K562 (cell line): Measurements from ENCODE around the gene ST3GAL5. TPM values are rescaled to one million over a fixed set of nuclear protein-coding genes. Genes with fewer than 3 reads are reported as not detected.
A peak's percentile ranks its signal among the peaks of the same experiment; 100 is the strongest.

ENCODE experiments used
- ATAC-seq: fragments of 200-7000 bp; cut with Tn5 transposase; 3 replicates; pipeline ENCODE4 v1.9.1; 2020; ENCODE audit warnings: moderate library complexity
- BruUV-seq: library from RNA; stranded (reverse); fragments of 400-500 nt; replicated peaks from 2 replicates; lab custom pipeline; 2021; lab: Mats Ljungman, UMichigan
- CTCF ChIA-PET: fragments of 300-600 bp; formaldehyde crosslinking; extraction: SDS; loops from one replicate; lab custom pipeline; 2021; ENCODE audit warnings: low intra/inter-chr PET ratio; lab: Yijun Ruan, JAX
- POLR2A ChIA-PET: fragments of 300-600, 350-650 bp; sonication (Branson Sonifier 250); formaldehyde crosslinking; extraction: SDS; loops from one replicate; lab custom pipeline; 2021; ENCODE audit warnings: antibody characterized with exemption, inconsistent platforms; lab: Yijun Ruan, JAX
- DNase-seq, 4 experiments: peaks; one replicate each; pipeline versions ENCODE4 v3.0.0 to v3.0.0-alpha.2; 2011 to 2018; ENCODE audit warnings: low spot score in 3 of 4, mixed read lengths in 3 of 4; ENCODE audit errors: extremely low read depth in 1 of 4
- FAIRE-seq: peaks from 2 replicates; lab custom pipeline; 2011; peaks lifted over from hg19 to GRCh38; lab: Jason Lieb, UNC
- H2AFZ ChIP-seq: 2 replicates; pipeline ENCODE4 v1.6.0; 2011; ENCODE audit warnings: low read depth, low read length, control low read depth, inconsistent platforms
- H3K27ac ChIP-seq: fragments of 200-600 bp; 3 replicates; pipeline ENCODE4 v1.8.0; 2011; ENCODE audit warnings: low read depth, mild to moderate bottlenecking, control low read depth, inconsistent platforms, low read length, moderate library complexity, mixed read lengths; ENCODE audit errors: extremely low read depth
- H3K27me3 ChIP-seq, 2 experiments: fragments of 300-600 bp in 1 of 2; 2 replicates in 1 of 2; 3 replicates in 1 of 2; pipeline versions ENCODE4 v1.6.0 to v1.8.0; 2011; ENCODE audit warnings: inconsistent platforms in 2 of 2, low read length in 2 of 2, mild to moderate bottlenecking in 1 of 2, mixed read lengths in 1 of 2, moderate library complexity in 1 of 2; ENCODE audit not compliant: control insufficient read depth in 2 of 2, insufficient read depth in 2 of 2
- H3K36me3 ChIP-seq: fragments of 300-600 bp; 3 replicates; pipeline ENCODE4 v1.8.0; 2011; ENCODE audit warnings: mild to moderate bottlenecking, low read length, inconsistent platforms; ENCODE audit not compliant: control insufficient read depth, insufficient read depth
- H3K4me1 ChIP-seq, 2 experiments: fragments of 200-600 bp in 1 of 2; replicated peaks in 1 of 2; 2 replicates in 1 of 2; 3 replicates in 1 of 2; pipeline versions ENCODE4 v1.5.1 to v1.8.0; 2011; ENCODE audit warnings: inconsistent platforms in 2 of 2, low read length in 2 of 2, mild to moderate bottlenecking in 1 of 2, mixed read lengths in 1 of 2, moderate library complexity in 1 of 2; ENCODE audit not compliant: control insufficient read depth in 2 of 2, insufficient read depth in 2 of 2
- H3K4me2 ChIP-seq: 2 replicates; pipeline ENCODE4 v1.6.1; 2011; ENCODE audit warnings: low read length, control low read depth, inconsistent platforms, mixed read lengths; ENCODE audit not compliant: insufficient read depth
- H3K4me3 ChIP-seq: fragments of 200-600 bp; sonication (generic), shearing (Covaris generic); 2 replicates; pipeline ENCODE4 v1.5.1; 2016; ENCODE audit warnings: control low read depth, inconsistent platforms
- H3K79me2 ChIP-seq: fragments of 200-600 bp; 3 replicates; pipeline ENCODE4 v1.8.0; 2011; ENCODE audit warnings: low read length, inconsistent platforms; ENCODE audit not compliant: control insufficient read depth, insufficient read depth
- H3K9ac ChIP-seq, 2 experiments: 2 replicates each; pipeline versions ENCODE4 v1.6.0 to v1.6.1; 2011; ENCODE audit warnings: low read depth in 2 of 2, low read length in 2 of 2, control low read depth in 1 of 2, inconsistent platforms in 1 of 2, mild to moderate bottlenecking in 1 of 2, mixed read lengths in 1 of 2; ENCODE audit not compliant: insufficient read depth in 1 of 2
- H3K9me1 ChIP-seq: one replicate; pipeline ENCODE4 v1.6.0; 2011; ENCODE audit warnings: inconsistent platforms, mild to moderate bottlenecking, low read length, moderate library complexity; ENCODE audit not compliant: control insufficient read depth, insufficient read depth
- H3K9me3 ChIP-seq: replicated peaks from 2 replicates; pipeline ENCODE4 v1.5.1; 2011; ENCODE audit warnings: low read depth, low read length, inconsistent platforms; ENCODE audit not compliant: control insufficient read depth, insufficient read depth
- H4K20me1 ChIP-seq: replicated peaks from 2 replicates; pipeline ENCODE4 v1.6.1; 2011; ENCODE audit warnings: low read length, inconsistent platforms, mixed read lengths; ENCODE audit not compliant: control insufficient read depth, insufficient read depth
- HMGN3 ChIP-seq: IDR thresholded peaks from 2 replicates; pipeline ENCODE4 v1.6.1; 2011; ENCODE audit warnings: borderline replicate concordance, low read depth, mild to moderate bottlenecking, mixed read lengths, low read length; ENCODE audit not compliant: insufficient read length; ENCODE audit errors: extremely low read depth
- KDM5B ChIP-seq: fragments of 200-600 bp; sonication (generic); IDR thresholded peaks from 2 replicates; pipeline ENCODE4 v1.6.1; 2012; ENCODE audit warnings: low read depth, mild to moderate bottlenecking, moderate library complexity, low read length, control low read depth, inconsistent platforms; ENCODE audit not compliant: insufficient replicate concordance
- NFE2 ChIP-seq: IDR thresholded peaks from 2 replicates; pipeline ENCODE4 v1.6.1; 2014; ENCODE audit warnings: antibody characterized with exemption, low read depth
- NFRKB ChIP-seq: fragments of 450-650 bp; IDR thresholded peaks from 2 replicates; pipeline ENCODE4 v1.6.1; 2016; ENCODE audit warnings: low read depth
- OTX1 ChIP-seq: fragments of 450-650 bp; formaldehyde crosslinking; IDR thresholded peaks from 2 replicates; pipeline ENCODE4 v1.4.0; 2022; ENCODE audit warnings: mild to moderate bottlenecking
- POLR3A ChIP-seq: IDR thresholded peaks from 2 replicates; pipeline ENCODE4 v1.6.1; 2011; ENCODE audit warnings: borderline replicate concordance, mild to moderate bottlenecking, moderate library complexity; ENCODE audit not compliant: insufficient read length, insufficient read depth; ENCODE audit errors: extremely low read depth
- RB1 ChIP-seq: fragments of 450-650 bp; IDR thresholded peaks from 2 replicates; pipeline ENCODE4 v1.6.1; 2017; ENCODE audit warnings: low read depth, mild to moderate bottlenecking
- RBFOX2 ChIP-seq: fragments of 200-400 bp; formaldehyde crosslinking; IDR thresholded peaks from 2 replicates; pipeline ENCODE4 v1.6.1; 2017; ENCODE audit warnings: low read depth, mild to moderate bottlenecking, low read length, moderate library complexity
- RBM25 ChIP-seq: fragments of 200-400 bp; formaldehyde crosslinking; IDR thresholded peaks from 2 replicates; pipeline ENCODE4 v1.6.1; 2018; ENCODE audit warnings: low read length, low read depth, moderate library complexity; ENCODE audit not compliant: severe bottlenecking
- RUNX1 ChIP-seq: sonication (generic); IDR thresholded peaks from 2 replicates; pipeline ENCODE4 v1.6.1; 2016; ENCODE audit warnings: antibody characterized with exemption, low read depth
- ZC3H11A ChIP-seq: IDR thresholded peaks from 2 replicates; pipeline ENCODE4 v1.6.1; 2012; ENCODE audit warnings: low read depth, low read length, improper control_type of control experiment
- ZNF23 ChIP-seq: fragments of 250-450 bp; sonication (Bioruptor Pico); IDR thresholded peaks from 2 replicates; pipeline ENCODE4 v1.4.0; 2020; ENCODE audit warnings: mild to moderate bottlenecking
- WGBS: fragments of 100-300 bp; shearing (Covaris generic); methylation state at CpG from one replicate; pipeline ENCODE4 v1.1.6; 2016; ENCODE audit warnings: low coverage, mixed read lengths; ENCODE audit not compliant: insufficient coverage; ENCODE audit errors: missing lambda C conversion rate; 5-methylcytosine and 5-hydroxymethylcytosine counted together
- in situ Hi-C: fragments of 300-500 bp; cut with MboI; formaldehyde crosslinking; loops from 4 replicates; pipeline ENCODE4 v1.15.0; 2018; ENCODE audit warnings: inconsistent platforms, mixed read lengths
- intact Hi-C: fragments of 100-400 bp; cut with micrococcal nuclease; formaldehyde crosslinking; loops from 2 replicates; pipeline ENCODE4 v1.14.2; 2022
- polyA plus RNA-seq, 8 experiments: library from polyadenylated mRNA; depleted of rRNA in 4 of 8; stranded (reverse) in 5 of 8; unstranded in 3 of 8; fragments of >200 nt; fragmentation: Nextera tagmentation in 2 of 8; fragmentation: Illumina TruSeq in 1 of 8; extraction: Ambion mirVana in 2 of 8; extraction: Trizol in 1 of 8; gene quantifications; 2 replicates each; pipeline versions ENCODE4 v1.2.1 to v1.2.3, GENCODE V29; 2011 to 2014; ENCODE audit warnings: inconsistent platforms in 1 of 8, missing spikeins in 1 of 8
- total RNA-seq, 7 experiments: library from RNA; depleted of rRNA in 6 of 7; stranded (reverse); fragments of >200 nt in 6 of 7; fragmentation: Illumina TruSeq in 2 of 7; extraction: Trizol in 2 of 7; gene quantifications; 2 replicates each; pipeline versions ENCODE4 v1.2.1 to v1.2.3, GENCODE V29; 2011 to 2021; ENCODE audit warnings: low replicate concordance in 1 of 7
- TF ChIP-seq, protein P1 (sequence below): sonication (generic); formaldehyde crosslinking; IDR thresholded peaks from 2 replicates; pipeline ENCODE4 v1.8.1; 2023; ENCODE audit warnings: mild to moderate bottlenecking, missing genetic modification reagents
- TF ChIP-seq, protein P2 (sequence below): fragments of 250-450 bp; sonication (Bioruptor Pico); IDR thresholded peaks from 2 replicates; pipeline ENCODE4 v1.9.0; 2021; ENCODE audit warnings: mild to moderate bottlenecking, inconsistent platforms

Gene ST3GAL5
- total and polyA plus RNA-seq, 9 of the 15 experiments (the other 6 are each of a cell fraction or from before 2014, with no cell fraction given): 1.6 to 10.0 (median 4.2) TPM

GRCh38 chr2:85908506-85908905 is 19.7 kb upstream of the ST3GAL5 start:
- FAIRE-seq: no peak
- WGBS: 89% methylated on average over 1 of the region's 1 CpG
- in situ Hi-C loops: no loop called here

GRCh38 chr2:85907671-85908157 is 18.9 kb upstream of the ST3GAL5 start:
- ChIA-PET CTCF (no interaction called here), POLR2A (interaction anchor here (0.5 to 0.8 kb wide), 3 partner anchors 15 to 206 kb away, joined by 3 read pairs; partner anchors contain the start of genes POLR1A and PTCD3)
- Histone ChIP-seq H3K9me3 (no peaks in the 10 kb centered on the region), H2AFZ (peak overlapping the region; percentile 38), H3K4me2 (no peak overlapping the region), H3K4me3 (no peak overlapping the region), H3K36me3 (no peaks in the 10 kb centered on the region), H3K27me3 (no peaks in the 10 kb centered on the region), H3K9me1 (no peaks in the 10 kb centered on the region), H3K79me2 (no peaks in the 10 kb centered on the region), H3K4me1 (peaks cover 7 to 11% of the 10 kb centered on the region in 2 experiments; a peak in 3 of 5 replicates), H3K27ac (no peak overlapping the region), H3K9ac (no peak overlapping the region), H4K20me1 (no peaks in the 10 kb centered on the region)
- ATAC-seq: peak; percentile 46
- 52% methylated on average over 9 of the region's 9 CpGs for WGBS
- no peak for FAIRE-seq
- in situ Hi-C loops (no loop called here), intact Hi-C loops (no loop called here)
- DNase-seq: peak in 2 of 4 experiments; percentile 30 to 36
- no TSS peak for BruUV-seq
- TF ChIP-seq NFE2 (peak; percentile 23; the same call in 1 of the 2 replicates), RUNX1 (no peak), POLR3A (no peak), KDM5B (no peak), ZC3H11A (no peak)
- TF ChIP-seq, protein P1, sequence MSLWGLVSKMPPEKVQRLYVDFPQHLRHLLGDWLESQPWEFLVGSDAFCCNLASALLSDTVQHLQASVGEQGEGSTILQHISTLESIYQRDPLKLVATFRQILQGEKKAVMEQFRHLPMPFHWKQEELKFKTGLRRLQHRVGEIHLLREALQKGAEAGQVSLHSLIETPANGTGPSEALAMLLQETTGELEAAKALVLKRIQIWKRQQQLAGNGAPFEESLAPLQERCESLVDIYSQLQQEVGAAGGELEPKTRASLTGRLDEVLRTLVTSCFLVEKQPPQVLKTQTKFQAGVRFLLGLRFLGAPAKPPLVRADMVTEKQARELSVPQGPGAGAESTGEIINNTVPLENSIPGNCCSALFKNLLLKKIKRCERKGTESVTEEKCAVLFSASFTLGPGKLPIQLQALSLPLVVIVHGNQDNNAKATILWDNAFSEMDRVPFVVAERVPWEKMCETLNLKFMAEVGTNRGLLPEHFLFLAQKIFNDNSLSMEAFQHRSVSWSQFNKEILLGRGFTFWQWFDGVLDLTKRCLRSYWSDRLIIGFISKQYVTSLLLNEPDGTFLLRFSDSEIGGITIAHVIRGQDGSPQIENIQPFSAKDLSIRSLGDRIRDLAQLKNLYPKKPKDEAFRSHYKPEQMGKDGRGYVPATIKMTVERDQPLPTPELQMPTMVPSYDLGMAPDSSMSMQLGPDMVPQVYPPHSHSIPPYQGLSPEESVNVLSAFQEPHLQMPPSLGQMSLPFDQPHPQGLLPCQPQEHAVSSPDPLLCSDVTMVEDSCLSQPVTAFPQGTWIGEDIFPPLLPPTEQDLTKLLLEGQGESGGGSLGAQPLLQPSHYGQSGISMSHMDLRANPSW (CRISPR knock-in tag): no peak
- TF ChIP-seq, protein P2, sequence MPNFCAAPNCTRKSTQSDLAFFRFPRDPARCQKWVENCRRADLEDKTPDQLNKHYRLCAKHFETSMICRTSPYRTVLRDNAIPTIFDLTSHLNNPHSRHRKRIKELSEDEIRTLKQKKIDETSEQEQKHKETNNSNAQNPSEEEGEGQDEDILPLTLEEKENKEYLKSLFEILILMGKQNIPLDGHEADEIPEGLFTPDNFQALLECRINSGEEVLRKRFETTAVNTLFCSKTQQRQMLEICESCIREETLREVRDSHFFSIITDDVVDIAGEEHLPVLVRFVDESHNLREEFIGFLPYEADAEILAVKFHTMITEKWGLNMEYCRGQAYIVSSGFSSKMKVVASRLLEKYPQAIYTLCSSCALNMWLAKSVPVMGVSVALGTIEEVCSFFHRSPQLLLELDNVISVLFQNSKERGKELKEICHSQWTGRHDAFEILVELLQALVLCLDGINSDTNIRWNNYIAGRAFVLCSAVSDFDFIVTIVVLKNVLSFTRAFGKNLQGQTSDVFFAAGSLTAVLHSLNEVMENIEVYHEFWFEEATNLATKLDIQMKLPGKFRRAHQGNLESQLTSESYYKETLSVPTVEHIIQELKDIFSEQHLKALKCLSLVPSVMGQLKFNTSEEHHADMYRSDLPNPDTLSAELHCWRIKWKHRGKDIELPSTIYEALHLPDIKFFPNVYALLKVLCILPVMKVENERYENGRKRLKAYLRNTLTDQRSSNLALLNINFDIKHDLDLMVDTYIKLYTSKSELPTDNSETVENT (CRISPR knock-in tag): no peak

More at GRCh38 chr2:85908506-85908905, 19.7 kb upstream of the ST3GAL5 start:
- Histone ChIP-seq H3K27ac (no peak overlapping the region), H4K20me1 (no peaks in the 10 kb centered on the region), H3K4me3 (no peak overlapping the region), H2AFZ (no peak overlapping the region), H3K9me3 (no peaks in the 10 kb centered on the region), H3K4me2 (no peak overlapping the region), H3K27me3 (no peaks in the 10 kb centered on the region), H3K36me3 (no peaks in the 10 kb centered on the region), H3K4me1 (peaks cover 7 to 11% of the 10 kb centered on the region in 2 experiments; a peak in 3 of 5 replicates), H3K9me1 (no peaks in the 10 kb centered on the region), H3K79me2 (no peaks in the 10 kb centered on the region), H3K9ac (no peak overlapping the region)
- intact Hi-C loops: no loop called here
- TF ChIP-seq RBM25: peak; percentile 90
- no peak for TF ChIP-seq RBFOX2
- no peak for TF ChIP-seq HMGN3
- TF ChIP-seq OTX1 (CRISPR knock-in tag): no peak
- no peak for TF ChIP-seq ZNF23 (CRISPR knock-in tag)
- TF ChIP-seq RB1: no peak
- no peak for TF ChIP-seq NFRKB
- ChIA-PET POLR2A (interaction anchor here (0.5 to 1.6 kb wide), 5 partner anchors 11 to 198 kb away, joined by 3 to 7 read pairs (median 3); partner anchors contain the start of genes POLR1A and PTCD3), CTCF (no interaction called here)
- DNase-seq: no peak
- peak; percentile 25; the same call in 1 of the 3 replicates for ATAC-seq
- BruUV-seq: no TSS peak
